Colon (tissue), 2 donors: Measurements from ENCODE around the gene OTULINL.
"Not testable (repeated sequence)": the region's sequence is repeated elsewhere in the genome, so short reads cannot be mapped to it uniquely, and the experiment has no call there.

Source experiments
- FAIRE-seq: peaks from 2 replicates; lab custom pipeline; 2012; peaks lifted over from hg19 to GRCh38; lab: Jason Lieb, UNC
- donor health status: control.
- donor health status: control.

The OTULINL gene

GRCh38 chr5:14581106-14581890 lies at the start of gene OTULINL:
OTULINL (plus strand) TSS chr5:14581792; CDS start chr5:14581895, 103 bp downstream.
- no peak for FAIRE-seq

GRCh38 chr5:14532180-14532579 lies 49.4 kb upstream of the OTULINL start:
- no peak for FAIRE-seq

GRCh38 chr5:14534773-14535172 lies 46.8 kb upstream of the OTULINL start:
- FAIRE-seq = no peak

GRCh38 chr5:14545308-14545707 lies 36.3 kb upstream of the OTULINL start:
- FAIRE-seq = no peak

GRCh38 chr5:14545862-14546261 lies 35.7 kb upstream of the OTULINL start:
- FAIRE-seq = no peak

- FAIRE-seq = no peak
These were observed 33.9 kb upstream of the OTULINL start for GRCh38 chr5:14547666-14548065.

- peak; percentile 75 for FAIRE-seq
These were observed 30.4 kb upstream of the OTULINL start for GRCh38 chr5:14551211-14551610.

GRCh38 chr5:14552017-14552416 lies 29.6 kb upstream of the OTULINL start:
- FAIRE-seq = no peak

GRCh38 chr5:14554288-14554687 lies 27.3 kb upstream of the OTULINL start:
- not testable (repeated sequence) for FAIRE-seq

GRCh38 chr5:14556015-14556414 lies 25.6 kb upstream of the OTULINL start:
- FAIRE-seq = no peak

- no peak for FAIRE-seq
These were observed 24.3 kb upstream of the OTULINL start for GRCh38 chr5:14557203-14557770.

- no peak for FAIRE-seq
These were observed 23.7 kb upstream of the OTULINL start for GRCh38 chr5:14557791-14558415.

- no peak for FAIRE-seq
These were observed 21.4 kb upstream of the OTULINL start for GRCh38 chr5:14560091-14560595.

- FAIRE-seq = no peak
These were observed 19.9 kb upstream of the OTULINL start for GRCh38 chr5:14561741-14562140.

GRCh38 chr5:14568333-14568732 lies 13.3 kb upstream of the OTULINL start:
- FAIRE-seq = no peak

- FAIRE-seq = no peak
These were observed 11.5 kb upstream of the OTULINL start for GRCh38 chr5:14569948-14570691.

- FAIRE-seq = no peak
These were observed 9.7 kb upstream of the OTULINL start for GRCh38 chr5:14571901-14572300.

- no peak for FAIRE-seq
These were observed 9.2 kb upstream of the OTULINL start for GRCh38 chr5:14572385-14572784.

- FAIRE-seq = no peak
These were observed 8.8 kb upstream of the OTULINL start for GRCh38 chr5:14572836-14573235.

- no peak for FAIRE-seq
These were observed 7.5 kb upstream of the OTULINL start for GRCh38 chr5:14574096-14574495.

GRCh38 chr5:14574891-14575508 lies 6.6 kb upstream of the OTULINL start:
- FAIRE-seq = no peak

GRCh38 chr5:14576206-14576605 lies 5.4 kb upstream of the OTULINL start:
- no peak for FAIRE-seq
